Activated T-cell treated with anti-CD3 and anti-CD28 coated beads for 48 hours (primary cell): Measurements from ENCODE around the gene UNG.
A peak's percentile ranks its signal among the peaks of the same experiment; 100 is the strongest.
"Not testable (repeated sequence)": the region's sequence is repeated elsewhere in the genome, so short reads cannot be mapped to it uniquely, and the experiment has no call there.

ENCODE experiments used
- DNase-seq: peaks from one replicate; pipeline ENCODE4 v3.0.0-alpha.2; 2020; ENCODE audit warnings: low read depth

The UNG gene

GRCh38 chr12:109097435-109098182 lies at the start of gene UNG:
UNG (plus strand) TSS chr12:109097597; CDS start chr12:109097680, 83 bp downstream.
- DNase-seq = peak; percentile 94

GRCh38 chr12:109048706-109049105 lies 48.7 kb upstream of the UNG start:
- DNase-seq = not testable (repeated sequence)

GRCh38 chr12:109049794-109050193 lies 47.6 kb upstream of the UNG start:
- not testable (repeated sequence) for DNase-seq

GRCh38 chr12:109052097-109052413 lies 45.3 kb upstream of the UNG start:
- DNase-seq = no peak

- peak; percentile 76 for DNase-seq
These were observed 44.7 kb upstream of the UNG start, which contains the start of gene USP30 for GRCh38 chr12:109052414-109053323. USP30 (plus strand) TSS chr12:109052576; CDS start chr12:109052679, 103 bp downstream.

- peak; percentile 2 for DNase-seq
These were observed 43.8 kb upstream of the UNG start for GRCh38 chr12:109053382-109054123.

GRCh38 chr12:109054124-109054513 lies 43.3 kb upstream of the UNG start:
- DNase-seq = not testable (repeated sequence)

- no peak for DNase-seq
These were observed 42.9 kb upstream of the UNG start for GRCh38 chr12:109054520-109054919.

GRCh38 chr12:109056891-109057290 lies 40.5 kb upstream of the UNG start:
- no peak for DNase-seq

GRCh38 chr12:109057376-109057775 lies 40.0 kb upstream of the UNG start:
- no peak for DNase-seq

GRCh38 chr12:109058773-109059172 lies 38.6 kb upstream of the UNG start:
- no peak for DNase-seq

- DNase-seq = no peak
These were observed 33.3 kb upstream of the UNG start for GRCh38 chr12:109064143-109064542.

GRCh38 chr12:109065154-109065852 lies 32.1 kb upstream of the UNG start:
- DNase-seq = no peak

GRCh38 chr12:109065853-109066193 lies 31.6 kb upstream of the UNG start:
- no peak for DNase-seq

- no peak for DNase-seq
These were observed 27.8 kb upstream of the UNG start for GRCh38 chr12:109069307-109070271.

GRCh38 chr12:109074866-109075265 lies 22.5 kb upstream of the UNG start:
- DNase-seq = no peak

GRCh38 chr12:109082751-109083150 lies 14.6 kb upstream of the UNG start:
- no peak for DNase-seq

GRCh38 chr12:109084425-109084824 lies 13.0 kb upstream of the UNG start:
- DNase-seq = no peak

GRCh38 chr12:109085590-109085989 lies 11.8 kb upstream of the UNG start:
- DNase-seq = no peak

GRCh38 chr12:109087250-109087649 lies 10.1 kb upstream of the UNG start:
- no peak for DNase-seq

GRCh38 chr12:109088818-109089217 lies 8.6 kb upstream of the UNG start:
- DNase-seq = no peak
